ENCODE results near the gene LRRC71.

DNA sequence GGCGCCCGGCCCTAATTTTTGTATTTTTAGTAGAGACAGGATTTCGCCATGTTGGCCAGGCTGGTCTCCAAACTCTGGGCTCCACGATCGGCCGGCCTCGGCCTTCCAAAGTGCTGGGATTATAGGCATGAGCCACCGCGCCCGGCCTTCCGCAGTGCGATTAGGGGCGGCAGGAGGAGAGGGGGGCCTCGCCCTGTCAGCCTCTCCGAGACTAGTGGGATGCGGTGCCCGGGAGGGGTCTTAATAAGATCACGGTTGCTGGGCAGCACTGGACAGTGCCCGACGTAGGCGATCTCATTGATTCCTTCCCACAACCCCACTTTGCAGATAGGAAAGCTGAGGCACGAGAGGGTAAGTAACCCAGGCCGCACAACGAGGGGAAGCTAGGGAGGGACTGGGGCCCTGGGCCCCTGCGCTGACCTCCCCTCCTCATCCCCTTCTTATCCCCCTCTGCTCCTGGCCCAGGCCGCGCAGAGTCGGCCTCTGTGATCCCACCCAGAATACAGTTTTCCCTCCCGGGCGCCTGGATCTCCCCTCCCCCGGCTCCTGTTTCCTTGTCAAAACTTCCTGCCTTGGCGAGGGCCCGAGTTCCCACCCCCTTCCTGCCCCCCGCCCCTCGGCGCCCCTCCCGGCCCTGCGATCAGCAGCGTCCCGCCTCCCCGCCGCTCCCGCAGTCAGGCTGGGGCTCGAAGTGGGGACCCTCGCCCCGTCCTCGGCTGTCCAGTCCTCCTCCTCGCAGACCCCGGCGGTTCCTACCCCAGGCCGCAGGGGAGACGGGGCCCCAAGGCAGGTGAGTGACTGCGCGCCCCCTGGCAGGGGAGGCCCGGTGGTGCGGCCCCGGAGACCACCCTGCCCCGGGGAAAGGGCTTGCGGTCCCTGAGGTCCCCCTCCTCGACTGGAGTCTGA lies 27.1 kb upstream of the LRRC71 start, which contains the start of gene PEAR1:
- TF ChIP-seq, protein P1, sequence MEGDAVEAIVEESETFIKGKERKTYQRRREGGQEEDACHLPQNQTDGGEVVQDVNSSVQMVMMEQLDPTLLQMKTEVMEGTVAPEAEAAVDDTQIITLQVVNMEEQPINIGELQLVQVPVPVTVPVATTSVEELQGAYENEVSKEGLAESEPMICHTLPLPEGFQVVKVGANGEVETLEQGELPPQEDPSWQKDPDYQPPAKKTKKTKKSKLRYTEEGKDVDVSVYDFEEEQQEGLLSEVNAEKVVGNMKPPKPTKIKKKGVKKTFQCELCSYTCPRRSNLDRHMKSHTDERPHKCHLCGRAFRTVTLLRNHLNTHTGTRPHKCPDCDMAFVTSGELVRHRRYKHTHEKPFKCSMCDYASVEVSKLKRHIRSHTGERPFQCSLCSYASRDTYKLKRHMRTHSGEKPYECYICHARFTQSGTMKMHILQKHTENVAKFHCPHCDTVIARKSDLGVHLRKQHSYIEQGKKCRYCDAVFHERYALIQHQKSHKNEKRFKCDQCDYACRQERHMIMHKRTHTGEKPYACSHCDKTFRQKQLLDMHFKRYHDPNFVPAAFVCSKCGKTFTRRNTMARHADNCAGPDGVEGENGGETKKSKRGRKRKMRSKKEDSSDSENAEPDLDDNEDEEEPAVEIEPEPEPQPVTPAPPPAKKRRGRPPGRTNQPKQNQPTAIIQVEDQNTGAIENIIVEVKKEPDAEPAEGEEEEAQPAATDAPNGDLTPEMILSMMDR (IDR thresholded peaks at IDR 0.05; ENCODE audit: low read depth, low read length): no peak
- TF ChIP-seq EZH2phosphoT487 (IDR thresholded peaks at IDR 0.05; ENCODE audit: low read depth): no peak
